ENCODE results near the gene ARL8B.

Gene ARL8B

GRCh38 chr3:5082789-5083115, 39.3 kb upstream of the ARL8B start:
- H3K4me3 ChIP-seq (replicated peaks; ENCODE audit: low read depth, low read length), result no peak overlapping the region
- TF ChIP-seq CTCF (IDR thresholded peaks at IDR 0.05; ENCODE audit: low read length, missing control alignments), result no peak
- DNase-seq (ENCODE audit: low read depth), result no peak

GRCh38 chr3:5084224-5084623, 37.9 kb upstream of the ARL8B start:
- H3K4me3 ChIP-seq (replicated peaks; ENCODE audit: low read depth, low read length), result no peak overlapping the region
- no peak for TF ChIP-seq CTCF (IDR thresholded peaks at IDR 0.05; ENCODE audit: low read length, missing control alignments)
- DNase-seq (ENCODE audit: low read depth), result no peak

- no peak overlapping the region for H3K4me3 ChIP-seq (replicated peaks; ENCODE audit: low read depth, low read length)
- no peak for DNase-seq (ENCODE audit: low read depth)
- TF ChIP-seq CTCF (IDR thresholded peaks at IDR 0.05; ENCODE audit: low read length, missing control alignments), result no peak
These were observed 35.4 kb upstream of the ARL8B start for GRCh38 chr3:5086708-5087107.

- no peak for TF ChIP-seq CTCF (IDR thresholded peaks at IDR 0.05; ENCODE audit: low read length, missing control alignments)
- H3K4me3 ChIP-seq (replicated peaks; ENCODE audit: low read depth, low read length), result no peak overlapping the region
- DNase-seq (ENCODE audit: low read depth), result no peak
These were observed 34.9 kb upstream of the ARL8B start for GRCh38 chr3:5087209-5087608.

GRCh38 chr3:5090197-5090596, 31.9 kb upstream of the ARL8B start:
- DNase-seq (ENCODE audit: low read depth), result no peak
- no peak overlapping the region for H3K4me3 ChIP-seq (replicated peaks; ENCODE audit: low read depth, low read length)
- TF ChIP-seq CTCF (IDR thresholded peaks at IDR 0.05; ENCODE audit: low read length, missing control alignments), result no peak

GRCh38 chr3:5092018-5092417, 30.1 kb upstream of the ARL8B start:
- no peak for TF ChIP-seq CTCF (IDR thresholded peaks at IDR 0.05; ENCODE audit: low read length, missing control alignments)
- DNase-seq (ENCODE audit: low read depth), result no peak
- no peak overlapping the region for H3K4me3 ChIP-seq (replicated peaks; ENCODE audit: low read depth, low read length)

GRCh38 chr3:5093731-5094130, 28.4 kb upstream of the ARL8B start:
- no peak for DNase-seq (ENCODE audit: low read depth)
- H3K4me3 ChIP-seq (replicated peaks; ENCODE audit: low read depth, low read length), result no peak overlapping the region
- TF ChIP-seq CTCF (IDR thresholded peaks at IDR 0.05; ENCODE audit: low read length, missing control alignments), result no peak

Measured in fibroblast of pulmonary artery (primary cell).